SH-SY5Y (cell line): ENCODE results near the gene TFPT.

Experiments used
- GATA2 ChIP-seq: IDR thresholded peaks from 2 replicates; pipeline ENCODE4 v1.6.1; 2011; ENCODE audit warnings: mild to moderate bottlenecking, low read depth, low read length
- GATA3 ChIP-seq: IDR thresholded peaks from 2 replicates; pipeline ENCODE4 v1.6.1; 2011; ENCODE audit warnings: low read depth, mild to moderate bottlenecking, low read length, moderate library complexity

GRCh38 chr19:54149021-54149812 lies 33.8 kb upstream of the TFPT start:
- TF ChIP-seq GATA3 (no peak), GATA2 (no peak)
